Activated CD4-positive, alpha-beta memory T cell treated with anti-CD3 and anti-CD28 coated beads, Interleukin-2, amount 10 ng/mL, durations not matched to agents 7 days and 5 days (primary cell): Measurements from ENCODE around the gene RGS6. TPM values are rescaled to one million over a fixed set of nuclear protein-coding genes. Genes with fewer than 3 reads are reported as not detected.

ENCODE experiments used
- CTCF ChIA-PET: fragments of 350-600 bp; sonication (Branson Sonifier 250); formaldehyde crosslinking; loops from one replicate; lab custom pipeline; 2021; ENCODE audit warnings: antibody characterized with exemption, inconsistent platforms; lab: Charles Lee
- POLR2A ChIA-PET: fragments of 350-600 bp; sonication (Branson Sonifier 250); formaldehyde crosslinking; loops from one replicate; lab custom pipeline; 2021; ENCODE audit warnings: antibody characterized with exemption; lab: Charles Lee
- DNase-seq: peaks from one replicate; pipeline ENCODE4 v3.0.0-alpha.2; 2020
- H3K27ac Mint-ChIP-seq: one replicate; pipeline ENCODE4 v1.8.0; 2021; ENCODE audit warnings: mild to moderate bottlenecking, mixed read lengths
- H3K27me3 Mint-ChIP-seq: one replicate; pipeline ENCODE4 v1.8.0; 2021; ENCODE audit warnings: mixed read lengths
- H3K36me3 Mint-ChIP-seq: one replicate; pipeline ENCODE4 v1.8.0; 2021; ENCODE audit warnings: low read depth, mixed read lengths
- H3K4me1 Mint-ChIP-seq: one replicate; pipeline ENCODE4 v1.8.0; 2021; ENCODE audit warnings: mixed read lengths
- H3K4me3 Mint-ChIP-seq: one replicate; pipeline ENCODE4 v1.8.0; 2021; ENCODE audit warnings: mild to moderate bottlenecking, mixed read lengths
- H3K9me3 Mint-ChIP-seq: one replicate; pipeline ENCODE4 v1.8.0; 2021; ENCODE audit warnings: mixed read lengths
- total RNA-seq, 2 experiments: library from RNA; stranded (reverse); gene quantifications; one replicate each; pipeline ENCODE4 v1.2.3, GENCODE V29; 2021

RGS6 gene
- total RNA-seq, 2 experiments from 2014 or later, result 2.0 to 3.1 TPM

- Mint-ChIP-seq H3K4me1 (no peaks in the 10 kb centered on the region), H3K9me3 (no peaks in the 10 kb centered on the region), H3K36me3 (no peaks in the 10 kb centered on the region), H3K27ac (no peak overlapping the region), H3K4me3 (no peak overlapping the region), H3K27me3 (peaks cover 11% of the 10 kb centered on the region)
- ChIA-PET CTCF (no interaction called here), POLR2A (no interaction called here)
- DNase-seq, result no peak
These were observed 633.7 kb downstream of the RGS6 start for GRCh38 chr14:72565917-72566316.

- Mint-ChIP-seq H3K36me3 (no peaks in the 10 kb centered on the region), H3K9me3 (no peaks in the 10 kb centered on the region), H3K4me3 (no peak overlapping the region), H3K27me3 (peaks cover 20% of the 10 kb centered on the region), H3K27ac (no peak overlapping the region), H3K4me1 (no peaks in the 10 kb centered on the region)
- CTCF ChIA-PET, result no interaction called here
- no peak for DNase-seq
- POLR2A ChIA-PET, result interaction anchor here (1.0 kb wide), 1 partner anchor 16 kb away, joined by 3 read pairs; no protein-coding TSS in a partner anchor
These were observed 635.0 kb downstream of the RGS6 start for GRCh38 chr14:72567226-72567625.

- POLR2A ChIA-PET, result no interaction called here
- Mint-ChIP-seq H3K27ac (no peak overlapping the region), H3K9me3 (no peaks in the 10 kb centered on the region), H3K27me3 (peaks cover 27% of the 10 kb centered on the region), H3K4me3 (no peak overlapping the region), H3K4me1 (no peaks in the 10 kb centered on the region), H3K36me3 (no peaks in the 10 kb centered on the region)
- DNase-seq, result no peak
- CTCF ChIA-PET, result no interaction called here
These were observed 636.2 kb downstream of the RGS6 start for GRCh38 chr14:72568296-72568992.

GRCh38 chr14:72573725-72574417, 641.6 kb downstream of the RGS6 start:
- DNase-seq, result no peak
- no peak overlapping the region for H3K4me3 Mint-ChIP-seq
- no peaks in the 10 kb centered on the region for H3K4me1 Mint-ChIP-seq
- no peak overlapping the region for H3K27ac Mint-ChIP-seq
- CTCF ChIA-PET, result no interaction called here
- H3K9me3 Mint-ChIP-seq, result no peaks in the 10 kb centered on the region
- H3K36me3 Mint-ChIP-seq, result no peaks in the 10 kb centered on the region
- POLR2A ChIA-PET, result no interaction called here
- peaks cover 69% of the 10 kb centered on the region for H3K27me3 Mint-ChIP-seq

- peaks cover 76% of the 10 kb centered on the region for H3K27me3 Mint-ChIP-seq
- no peak for DNase-seq
- no peak overlapping the region for H3K27ac Mint-ChIP-seq
- no peaks in the 10 kb centered on the region for H3K9me3 Mint-ChIP-seq
- ChIA-PET CTCF (no interaction called here), POLR2A (no interaction called here)
- H3K4me1 Mint-ChIP-seq, result no peaks in the 10 kb centered on the region
- H3K36me3 Mint-ChIP-seq, result no peaks in the 10 kb centered on the region
- no peak overlapping the region for H3K4me3 Mint-ChIP-seq
These were observed 642.5 kb downstream of the RGS6 start for GRCh38 chr14:72574715-72575114.

GRCh38 chr14:72576258-72576657, 644.0 kb downstream of the RGS6 start:
- no peak for DNase-seq
- no peak overlapping the region for H3K4me3 Mint-ChIP-seq
- peaks cover 78% of the 10 kb centered on the region for H3K27me3 Mint-ChIP-seq
- no peaks in the 10 kb centered on the region for H3K9me3 Mint-ChIP-seq
- peaks cover 1% of the 10 kb centered on the region for H3K36me3 Mint-ChIP-seq
- POLR2A ChIA-PET, result no interaction called here
- H3K4me1 Mint-ChIP-seq, result peaks cover 2% of the 10 kb centered on the region
- no peak overlapping the region for H3K27ac Mint-ChIP-seq
- CTCF ChIA-PET, result no interaction called here

GRCh38 chr14:72577521-72577920, 645.3 kb downstream of the RGS6 start:
- DNase-seq, result no peak
- Mint-ChIP-seq H3K4me3 (no peak overlapping the region), H3K27me3 (peaks cover 73% of the 10 kb centered on the region), H3K36me3 (peaks cover 7% of the 10 kb centered on the region), H3K27ac (no peak overlapping the region), H3K9me3 (no peaks in the 10 kb centered on the region), H3K4me1 (peaks cover 6% of the 10 kb centered on the region)
- POLR2A ChIA-PET, result no interaction called here
- CTCF ChIA-PET, result no interaction called here

GRCh38 chr14:72578514-72578913, 646.3 kb downstream of the RGS6 start:
- CTCF ChIA-PET, result no interaction called here
- no peak overlapping the region for H3K4me3 Mint-ChIP-seq
- POLR2A ChIA-PET, result no interaction called here

GRCh38 chr14:72582582-72582981, 650.4 kb downstream of the RGS6 start:
- H3K4me3 Mint-ChIP-seq, result no peak overlapping the region

More at GRCh38 chr14:72578514-72578913, 646.3 kb downstream of the RGS6 start:
- Mint-ChIP-seq H3K27me3 (peaks cover 66% of the 10 kb centered on the region), H3K9me3 (no peaks in the 10 kb centered on the region), H3K27ac (no peak overlapping the region), H3K36me3 (peaks cover 15% of the 10 kb centered on the region), H3K4me1 (peaks cover 10% of the 10 kb centered on the region)
- no peak for DNase-seq

GRCh38 chr14:72583316-72584272, 651.4 kb downstream of the RGS6 start:
- Mint-ChIP-seq H3K9me3 (peaks cover 24% of the 10 kb centered on the region), H3K36me3 (peaks cover 48% of the 10 kb centered on the region), H3K4me1 (peaks cover 13% of the 10 kb centered on the region), H3K27me3 (peaks cover 55% of the 10 kb centered on the region), H3K4me3 (no peak overlapping the region), H3K27ac (no peak overlapping the region)
- POLR2A ChIA-PET, result interaction anchor here (1.3 kb wide), 1 partner anchor 23 kb away, joined by 4 read pairs; no protein-coding TSS in a partner anchor
- CTCF ChIA-PET, result no interaction called here
- no peak for DNase-seq

More at GRCh38 chr14:72582582-72582981, 650.4 kb downstream of the RGS6 start:
- ChIA-PET CTCF (interaction anchor here (0.7 kb wide), 1 partner anchor 42 kb away, joined by 3 read pairs; no protein-coding TSS in a partner anchor), POLR2A (no interaction called here)
- Mint-ChIP-seq H3K4me1 (peaks cover 13% of the 10 kb centered on the region), H3K27ac (no peak overlapping the region), H3K27me3 (peaks cover 62% of the 10 kb centered on the region), H3K36me3 (peaks cover 43% of the 10 kb centered on the region), H3K9me3 (peaks cover 21% of the 10 kb centered on the region)
- no peak for DNase-seq

GRCh38 chr14:72588521-72588920, 656.3 kb downstream of the RGS6 start:
- POLR2A ChIA-PET, result interaction anchor here (0.9 kb wide), 1 partner anchor 40 kb away, joined by 3 read pairs; no protein-coding TSS in a partner anchor
- Mint-ChIP-seq H3K4me3 (no peak overlapping the region), H3K27ac (no peak overlapping the region), H3K9me3 (peaks cover 39% of the 10 kb centered on the region), H3K27me3 (peaks cover 50% of the 10 kb centered on the region), H3K36me3 (peaks cover 71% of the 10 kb centered on the region), H3K4me1 (peaks cover 43% of the 10 kb centered on the region)
- no peak for DNase-seq
- CTCF ChIA-PET, result interaction anchor here (1.1 kb wide), 1 partner anchor 360 kb away, joined by 3 read pairs; no protein-coding TSS in a partner anchor

- H3K36me3 Mint-ChIP-seq, result peaks cover 73% of the 10 kb centered on the region
- peaks cover 44% of the 10 kb centered on the region for H3K27me3 Mint-ChIP-seq
- DNase-seq, result no peak
- ChIA-PET POLR2A (no interaction called here), CTCF (no interaction called here)
- peaks cover 50% of the 10 kb centered on the region for H3K4me1 Mint-ChIP-seq
- peak overlapping the region; percentile 32 for H3K27ac Mint-ChIP-seq
- H3K4me3 Mint-ChIP-seq, result no peak overlapping the region
- peaks cover 39% of the 10 kb centered on the region for H3K9me3 Mint-ChIP-seq
These were observed 657.4 kb downstream of the RGS6 start for GRCh38 chr14:72589652-72590051.
